ENCODE data around the gene CKMT1A. TPM values are rescaled to one million over a fixed set of nuclear protein-coding genes. Genes with fewer than 3 reads are reported as not detected.
A peak's percentile ranks its signal among the peaks of the same experiment; 100 is the strongest.
"Not testable (repeated sequence)": the region's sequence is repeated elsewhere in the genome, so short reads cannot be mapped to it uniquely, and the experiment has no call there.

CKMT1A gene
- total RNA-seq: 0.80 TPM
- long read RNA-seq, partial matches to known transcripts: 1 of 3 reads
- long read RNA-seq, other reads (novel, unspliced or antisense): 0 of 3 reads

DNA sequence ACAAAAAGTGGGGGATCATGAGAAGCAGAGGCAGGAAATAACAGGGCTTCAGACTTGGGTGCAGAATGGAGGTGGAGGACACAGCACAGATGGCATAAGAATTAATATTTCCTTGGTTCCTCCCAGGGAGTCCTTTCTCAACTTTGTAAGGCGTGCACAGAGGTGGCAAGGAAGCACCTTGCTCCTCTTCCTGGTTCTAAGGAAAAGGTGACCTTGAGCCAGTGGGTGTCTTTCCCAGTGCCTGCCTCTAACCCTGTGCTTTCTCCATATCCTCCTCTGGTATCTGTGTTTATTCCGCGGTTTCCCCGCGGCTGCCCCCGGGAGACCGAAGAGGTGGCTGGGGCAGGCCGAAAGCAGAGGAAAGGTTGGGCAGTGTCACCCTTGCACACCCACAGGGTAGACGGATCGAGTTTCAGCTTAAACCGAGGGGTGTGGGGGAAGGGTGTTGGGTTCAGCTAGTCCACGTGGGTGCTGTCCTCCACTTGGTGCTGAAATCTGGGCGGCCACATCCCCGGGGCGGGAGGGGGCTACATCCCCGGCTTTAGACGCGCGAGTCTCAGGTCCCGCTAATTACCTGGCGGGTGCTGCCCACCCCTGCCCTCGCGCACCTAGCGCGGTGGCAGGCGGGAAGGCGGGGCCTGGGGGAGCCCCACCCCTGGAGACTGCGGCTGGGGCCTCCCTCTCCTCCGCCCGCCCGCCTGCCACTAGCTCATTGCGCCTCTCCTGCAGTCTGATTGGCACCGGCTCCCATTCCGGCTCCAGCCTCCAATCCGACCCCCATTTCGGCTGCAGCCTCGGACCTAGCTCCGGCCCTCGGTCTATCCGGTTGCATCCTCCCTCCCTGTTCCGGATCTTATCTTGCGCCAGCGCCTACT is at the start of gene CKMT1A:
TSS of gene CKMT1A (plus strand) at position 712 of the 875 bp plus-strand sequence. CDS start 192 bp downstream, outside the sequence.
- ATAC-seq: peak; percentile 63 to 69
- DNase-seq; H3K9me3 ChIP-seq; H3K27ac ChIP-seq; H3K4me1 ChIP-seq; H3K27me3 ChIP-seq (ENCODE audit: low read depth); intact Hi-C loops (cut with DNase I); H3K4me3 ChIP-seq; H3K36me3 ChIP-seq: not testable (repeated sequence)

DNA sequence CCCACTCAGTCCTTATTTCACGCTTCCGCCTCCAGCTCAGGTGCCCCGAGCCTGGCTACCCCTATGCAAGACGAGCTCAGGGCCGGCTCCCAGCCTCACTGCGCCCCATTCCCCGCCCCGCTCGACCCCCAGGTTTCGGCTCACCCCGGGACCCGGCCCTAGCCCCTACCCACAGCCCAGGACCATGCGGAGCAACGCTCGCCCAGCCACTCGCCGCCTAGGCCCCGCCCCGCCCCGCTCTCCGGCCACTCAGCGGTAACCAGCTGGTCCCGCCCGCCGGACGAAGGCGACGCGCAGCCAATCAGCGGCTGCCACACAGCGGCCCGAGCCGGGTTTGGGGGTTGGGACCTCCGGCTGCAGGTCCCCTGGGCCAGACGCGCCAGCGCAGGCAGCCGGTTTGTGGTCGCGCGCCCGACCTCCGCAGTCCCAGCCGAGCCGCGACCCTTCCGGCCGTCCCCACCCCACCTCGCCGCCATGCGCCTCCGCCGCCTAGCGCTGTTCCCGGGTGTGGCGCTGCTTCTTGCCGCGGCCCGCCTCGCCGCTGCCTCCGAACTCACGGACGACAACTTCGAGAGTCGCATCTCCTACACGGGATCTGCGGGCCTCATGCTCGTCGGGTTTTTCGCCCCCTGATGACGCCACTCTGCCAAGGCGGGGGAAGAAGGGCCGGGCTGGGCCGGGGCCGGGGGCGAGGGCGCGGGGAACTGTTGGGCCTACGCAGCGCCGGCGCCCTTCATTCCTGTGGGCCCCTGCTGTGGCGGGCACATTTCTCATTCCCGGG is 44.8 kb upstream of the CKMT1A start, which contains the start of gene CATSPER2:
TSS of gene CATSPER2 (minus strand) at position 196 of the 781 bp plus-strand sequence. CDS start 783 bp downstream, outside the sequence.
- peaks cover 8% of the 10 kb centered on the region for H3K36me3 ChIP-seq
- H3K4me3 ChIP-seq: no peak within 1 kb of the TSS
- H3K4me1 ChIP-seq: no peaks in the 10 kb centered on the region
- H3K9me3 ChIP-seq: no peaks in the 10 kb centered on the region
- intact Hi-C loops (cut with DNase I): no loop called here
- peak in 1 of 2 donors; percentile 59 for ATAC-seq
- DNase-seq: no peak
- no peak within 1 kb of the TSS for H3K27ac ChIP-seq
- no peaks in the 10 kb centered on the region for H3K27me3 ChIP-seq (ENCODE audit: low read depth)
- TF ChIP-seq, protein P1, sequence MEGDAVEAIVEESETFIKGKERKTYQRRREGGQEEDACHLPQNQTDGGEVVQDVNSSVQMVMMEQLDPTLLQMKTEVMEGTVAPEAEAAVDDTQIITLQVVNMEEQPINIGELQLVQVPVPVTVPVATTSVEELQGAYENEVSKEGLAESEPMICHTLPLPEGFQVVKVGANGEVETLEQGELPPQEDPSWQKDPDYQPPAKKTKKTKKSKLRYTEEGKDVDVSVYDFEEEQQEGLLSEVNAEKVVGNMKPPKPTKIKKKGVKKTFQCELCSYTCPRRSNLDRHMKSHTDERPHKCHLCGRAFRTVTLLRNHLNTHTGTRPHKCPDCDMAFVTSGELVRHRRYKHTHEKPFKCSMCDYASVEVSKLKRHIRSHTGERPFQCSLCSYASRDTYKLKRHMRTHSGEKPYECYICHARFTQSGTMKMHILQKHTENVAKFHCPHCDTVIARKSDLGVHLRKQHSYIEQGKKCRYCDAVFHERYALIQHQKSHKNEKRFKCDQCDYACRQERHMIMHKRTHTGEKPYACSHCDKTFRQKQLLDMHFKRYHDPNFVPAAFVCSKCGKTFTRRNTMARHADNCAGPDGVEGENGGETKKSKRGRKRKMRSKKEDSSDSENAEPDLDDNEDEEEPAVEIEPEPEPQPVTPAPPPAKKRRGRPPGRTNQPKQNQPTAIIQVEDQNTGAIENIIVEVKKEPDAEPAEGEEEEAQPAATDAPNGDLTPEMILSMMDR (IDR thresholded peaks at IDR 0.05): no peak

GRCh38 chr15:43649430-43649926 is 44.2 kb upstream of the CKMT1A start:
- H3K4me1 ChIP-seq; H3K9me3 ChIP-seq; H3K27me3 ChIP-seq (ENCODE audit: low read depth); DNase-seq; H3K27ac ChIP-seq; H3K4me3 ChIP-seq; intact Hi-C loops (cut with DNase I); H3K36me3 ChIP-seq: not testable (repeated sequence)
- ATAC-seq: peak in 1 of 2 donors; percentile 9

DNA sequence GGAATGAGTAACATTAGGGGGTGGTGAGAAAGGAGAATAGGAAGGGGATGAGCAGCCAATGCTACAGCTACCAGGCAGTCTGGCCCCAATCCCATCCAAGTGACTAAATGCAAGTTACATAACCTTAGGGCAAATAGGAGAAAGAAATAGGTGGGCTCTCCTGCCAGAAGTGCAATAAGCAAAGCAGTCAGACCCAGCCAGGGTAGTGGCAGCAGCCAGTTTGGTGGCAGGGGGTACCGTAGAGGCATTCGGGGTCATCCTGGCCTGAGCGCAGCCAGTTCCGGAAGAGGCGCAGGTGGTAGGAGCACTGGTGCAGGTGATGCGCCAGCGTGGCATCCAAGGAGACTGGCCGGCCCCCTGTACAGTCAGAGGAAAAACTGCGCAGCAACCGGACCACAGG is 33.9 kb upstream of the CKMT1A start:
- H3K4me3 ChIP-seq; H3K36me3 ChIP-seq; H3K4me1 ChIP-seq; ATAC-seq; H3K9me3 ChIP-seq; H3K27ac ChIP-seq; H3K27me3 ChIP-seq (ENCODE audit: low read depth); DNase-seq; intact Hi-C loops (cut with DNase I): not testable (repeated sequence)

GRCh38 chr15:43662293-43662692 is 31.4 kb upstream of the CKMT1A start:
- H3K36me3 ChIP-seq; H3K9me3 ChIP-seq; H3K4me3 ChIP-seq; ATAC-seq; H3K4me1 ChIP-seq; DNase-seq; H3K27me3 ChIP-seq (ENCODE audit: low read depth); H3K27ac ChIP-seq; intact Hi-C loops (cut with DNase I): not testable (repeated sequence)

DNA sequence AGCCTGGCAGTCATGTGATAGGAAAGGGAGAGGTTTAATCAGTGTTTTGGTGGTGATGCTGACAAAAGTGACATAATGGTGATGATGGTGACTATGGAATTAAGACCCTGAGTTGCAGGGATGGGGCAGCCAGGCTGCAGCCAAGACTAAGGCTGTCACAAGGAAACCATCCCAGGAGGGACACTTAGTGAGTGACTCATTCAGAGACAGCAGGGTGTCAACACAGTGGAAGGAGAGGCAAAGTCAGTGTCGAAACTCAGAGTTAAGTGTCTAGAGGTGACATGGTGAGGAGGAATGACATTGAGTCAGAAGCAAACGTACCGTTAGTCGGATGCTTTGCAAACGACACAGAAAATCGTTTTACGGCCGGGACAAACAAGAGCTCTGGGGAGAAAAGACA is 30.3 kb upstream of the CKMT1A start:
- H3K4me3 ChIP-seq; H3K27ac ChIP-seq; H3K27me3 ChIP-seq (ENCODE audit: low read depth); H3K4me1 ChIP-seq; H3K36me3 ChIP-seq; DNase-seq; intact Hi-C loops (cut with DNase I); ATAC-seq; H3K9me3 ChIP-seq: not testable (repeated sequence)

DNA sequence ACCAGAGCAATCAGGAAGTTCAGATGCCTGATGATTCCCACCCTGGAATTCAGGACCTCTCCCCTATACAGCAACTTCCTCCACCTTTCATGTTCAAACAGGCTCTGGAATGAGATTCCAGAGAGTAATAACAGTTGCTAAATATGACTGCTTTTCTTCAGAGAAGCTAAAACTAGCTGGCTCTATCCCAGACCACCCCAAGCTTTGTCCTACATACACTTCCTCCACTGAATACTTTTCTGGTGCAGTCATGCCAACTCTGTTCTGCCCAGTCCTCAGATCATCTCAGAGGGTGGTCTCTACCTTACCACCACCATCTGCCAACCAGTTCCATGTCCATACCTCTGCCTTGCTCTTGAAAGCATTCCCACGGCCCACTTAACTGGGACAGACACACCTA is 27.5 kb upstream of the CKMT1A start:
- DNase-seq; H3K9me3 ChIP-seq; H3K27ac ChIP-seq; H3K27me3 ChIP-seq (ENCODE audit: low read depth); intact Hi-C loops (cut with DNase I); H3K4me1 ChIP-seq; H3K4me3 ChIP-seq; H3K36me3 ChIP-seq: not testable (repeated sequence)
- peak in 1 of 2 donors; percentile 29 for ATAC-seq

DNA sequence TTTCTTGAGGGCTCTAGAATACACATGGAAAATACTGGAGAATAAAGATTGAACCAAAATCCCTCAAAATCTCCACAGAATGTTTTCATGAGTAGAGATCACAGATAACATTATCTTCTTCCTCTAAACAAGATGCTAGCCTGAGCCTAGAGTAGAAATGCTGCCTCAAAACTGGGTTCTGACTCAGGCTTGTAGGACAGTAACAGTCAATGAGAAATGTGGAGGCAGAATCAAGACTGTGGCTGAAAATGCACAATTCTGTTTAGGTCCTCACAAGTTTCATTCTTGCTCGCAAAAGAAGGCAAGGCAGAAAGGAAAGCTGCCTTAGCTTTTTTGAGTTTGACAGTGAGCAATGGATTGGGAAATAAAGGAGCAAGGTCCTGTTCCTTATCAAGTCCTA is 19.5 kb upstream of the CKMT1A start:
- H3K27me3 ChIP-seq (ENCODE audit: low read depth); H3K9me3 ChIP-seq; H3K27ac ChIP-seq; H3K4me3 ChIP-seq; DNase-seq; H3K4me1 ChIP-seq; intact Hi-C loops (cut with DNase I); ATAC-seq; H3K36me3 ChIP-seq: not testable (repeated sequence)

DNA sequence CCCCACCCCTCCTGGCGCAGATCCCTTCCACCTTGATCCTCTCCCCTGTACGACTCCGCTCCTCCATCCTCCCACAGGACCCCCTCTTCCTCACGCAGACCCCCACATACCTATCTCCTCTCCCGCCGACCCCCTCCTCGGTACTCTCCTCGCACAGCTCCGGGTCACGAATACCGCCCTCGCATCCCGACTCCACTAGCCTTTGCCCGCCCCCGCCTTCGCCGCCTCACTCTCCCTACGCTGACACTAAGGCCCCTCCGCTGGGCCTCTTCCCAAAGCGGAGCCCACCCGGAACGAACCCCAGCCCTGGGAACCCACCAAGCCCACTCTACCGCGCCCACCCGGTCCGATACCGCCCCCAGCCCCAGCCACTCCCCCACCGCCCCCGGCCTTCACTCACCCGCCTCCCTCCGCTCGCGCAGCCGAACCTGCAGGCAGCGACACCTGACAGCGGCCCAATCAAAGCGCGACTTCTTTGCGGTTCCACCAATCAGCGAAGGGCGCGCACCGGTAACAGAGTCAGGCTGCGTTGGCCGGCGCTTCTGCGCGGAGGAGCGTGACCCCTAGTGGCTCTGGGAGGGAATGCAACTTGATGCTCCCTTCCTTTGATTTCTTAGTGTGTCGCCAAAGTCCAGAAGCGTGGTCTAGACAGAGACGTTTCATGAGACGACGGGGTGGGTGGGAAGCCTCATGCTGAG is 3.9 kb upstream of the CKMT1A start:
- intact Hi-C loops (cut with DNase I); H3K4me3 ChIP-seq: not testable (repeated sequence)

DNA sequence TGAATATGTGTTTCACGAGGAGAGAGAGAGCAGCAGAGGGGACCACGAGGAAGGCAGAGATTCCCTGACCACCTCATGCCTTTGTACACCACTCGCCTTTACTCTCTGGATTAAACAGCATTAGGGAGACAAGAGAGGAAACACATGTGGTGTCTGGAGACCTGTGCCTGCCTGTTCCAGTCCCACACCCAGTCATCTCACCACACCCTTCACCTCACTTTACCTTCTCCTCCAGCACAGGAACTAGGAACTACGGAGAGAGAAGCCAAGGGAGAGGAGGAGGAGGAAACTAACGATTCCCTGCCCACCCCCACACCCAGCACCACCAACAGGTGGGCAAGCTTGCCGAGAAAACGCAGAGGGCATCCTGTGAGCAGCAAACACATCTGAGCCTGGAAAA is 980 bp upstream of the CKMT1A start:
- intact Hi-C loops (cut with DNase I); H3K4me1 ChIP-seq: not testable (repeated sequence)

More for the DNA sequence above, 3.9 kb upstream of the CKMT1A start:
- H3K4me1 ChIP-seq; H3K36me3 ChIP-seq; H3K9me3 ChIP-seq; H3K27me3 ChIP-seq (ENCODE audit: low read depth); DNase-seq; H3K27ac ChIP-seq: not testable (repeated sequence)
- peak; percentile 99 for ATAC-seq

More for the DNA sequence above, 980 bp upstream of the CKMT1A start:
- not testable (repeated sequence) for DNase-seq; H3K36me3 ChIP-seq; H3K27ac ChIP-seq; H3K27me3 ChIP-seq (ENCODE audit: low read depth); H3K9me3 ChIP-seq; ATAC-seq; H3K4me3 ChIP-seq
